Stimulated activated CD8-positive, alpha-beta memory T cell treated with anti-CD3 and anti-CD28 coated beads, Interleukin-12 subunit alpha, Interleukin-12 subunit beta, amount 100 ng/mL, for 24 hours (primary cell): ENCODE data around the gene DDA1.
"Not testable (repeated sequence)": the region's sequence is repeated elsewhere in the genome, so short reads cannot be mapped to it uniquely, and the experiment has no call there.

Experiments
- DNase-seq: peaks from one replicate; pipeline ENCODE4 v3.0.0-alpha.2; 2020; ENCODE audit errors: extremely low read depth

DDA1 gene

DNA sequence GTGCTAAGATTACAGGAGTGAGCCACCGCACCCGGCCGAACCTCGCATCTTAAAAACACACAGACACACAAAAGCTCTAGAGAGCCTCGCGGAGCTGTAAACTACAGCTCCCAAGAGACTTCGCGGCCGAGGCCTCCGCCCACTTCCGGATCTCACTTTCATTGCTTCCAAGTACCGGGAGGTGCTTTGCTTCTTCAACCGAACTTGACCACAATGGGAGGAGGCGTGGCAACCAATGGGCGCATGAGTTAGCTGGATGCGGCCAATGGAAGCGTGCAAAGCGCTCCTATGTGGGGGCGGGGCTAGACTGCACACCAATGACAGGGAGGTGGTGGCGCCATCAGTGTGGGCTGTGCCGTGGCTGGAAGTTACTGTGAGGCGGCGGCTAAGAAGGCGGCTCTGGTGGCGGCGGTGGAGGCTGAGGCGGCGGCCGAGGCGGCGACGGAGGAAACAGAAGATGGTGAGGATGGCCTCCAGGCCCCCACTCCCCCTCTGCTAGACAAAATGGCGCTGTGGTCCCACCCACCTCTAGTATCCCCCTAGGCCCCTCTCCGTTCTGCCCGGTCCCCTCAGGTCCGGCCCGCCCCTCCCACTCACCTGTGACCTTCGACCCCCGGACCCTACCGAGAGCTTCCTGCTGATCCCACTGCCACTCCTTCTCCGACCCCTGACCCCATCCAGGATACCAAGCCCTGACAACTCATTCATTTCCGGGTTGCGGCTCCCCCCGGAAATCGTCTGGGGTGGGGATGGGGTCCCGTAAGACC, at the start of gene DDA1:
TSS of gene DDA1 (plus strand) at position 366 of the 767 bp plus-strand sequence. CDS start at position 458, 92 bp downstream.
- peak; percentile 96 for DNase-seq

DNA sequence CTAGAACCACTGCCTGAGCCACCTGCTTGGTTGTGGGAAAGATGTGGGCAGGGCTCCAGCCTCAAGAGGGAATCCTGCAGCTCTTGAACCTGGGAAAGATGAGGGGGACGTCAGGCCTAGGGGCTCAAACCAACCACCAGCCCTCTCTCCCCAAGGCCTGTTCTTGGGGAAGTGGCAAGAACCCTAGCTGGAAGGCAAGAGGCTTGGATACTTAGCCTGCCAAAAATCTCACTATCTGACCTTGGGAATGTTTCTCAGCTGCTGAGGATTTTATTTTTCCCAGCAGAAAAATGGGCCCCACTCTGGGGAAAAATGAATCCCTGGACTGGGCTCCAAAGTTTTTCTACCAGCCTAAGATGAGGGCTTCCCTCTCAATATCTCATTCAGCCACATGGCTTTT, 49.4 kb upstream of the DDA1 start:
- DNase-seq, result no peak

DNA sequence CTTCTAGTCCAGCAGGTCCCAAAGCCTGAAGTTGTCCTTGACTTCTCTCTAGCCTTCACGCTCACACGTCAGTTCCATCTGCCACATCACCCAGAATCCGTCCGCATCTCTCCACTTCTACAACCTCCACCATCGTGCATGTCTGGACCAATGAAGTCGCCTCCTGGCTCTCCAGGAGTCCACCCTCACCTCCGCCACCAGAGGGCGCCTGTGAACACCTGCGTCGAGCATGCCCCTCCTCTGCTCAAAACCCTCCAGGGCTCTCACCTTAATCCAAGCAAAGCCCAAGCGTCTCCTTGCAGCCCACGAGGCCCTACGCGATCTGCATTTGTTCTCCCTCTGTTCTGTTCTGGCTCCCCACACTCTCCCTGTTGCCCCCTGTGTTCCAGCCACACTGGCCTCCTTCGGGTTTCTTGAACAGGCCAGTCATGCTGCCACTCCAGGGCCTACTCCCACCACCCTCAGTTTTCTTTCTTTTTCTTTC, 48.5 kb upstream of the DDA1 start:
- peak; percentile 69 for DNase-seq

DNA sequence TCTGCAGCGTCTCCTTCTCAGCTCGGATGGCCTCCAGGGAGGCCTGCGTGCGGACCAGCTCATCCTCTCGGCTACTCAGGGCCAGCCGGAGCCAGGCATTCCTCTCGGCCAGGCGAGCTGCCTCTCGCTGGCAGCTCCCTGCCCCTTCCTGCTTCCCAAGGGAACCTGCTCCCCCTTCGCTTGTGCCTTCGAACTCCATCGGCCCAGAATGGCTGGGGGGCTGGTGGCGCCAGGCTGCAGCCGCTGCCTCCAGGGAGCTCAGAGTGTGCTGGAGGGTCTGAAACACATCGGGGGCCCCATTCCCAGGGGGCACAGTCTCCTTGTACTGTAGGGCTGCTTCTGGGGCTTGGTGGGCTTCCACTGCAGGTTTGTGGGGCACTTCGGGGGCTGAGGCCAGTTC, 46.8 kb upstream of the DDA1 start:
- DNase-seq, result no peak

DNA sequence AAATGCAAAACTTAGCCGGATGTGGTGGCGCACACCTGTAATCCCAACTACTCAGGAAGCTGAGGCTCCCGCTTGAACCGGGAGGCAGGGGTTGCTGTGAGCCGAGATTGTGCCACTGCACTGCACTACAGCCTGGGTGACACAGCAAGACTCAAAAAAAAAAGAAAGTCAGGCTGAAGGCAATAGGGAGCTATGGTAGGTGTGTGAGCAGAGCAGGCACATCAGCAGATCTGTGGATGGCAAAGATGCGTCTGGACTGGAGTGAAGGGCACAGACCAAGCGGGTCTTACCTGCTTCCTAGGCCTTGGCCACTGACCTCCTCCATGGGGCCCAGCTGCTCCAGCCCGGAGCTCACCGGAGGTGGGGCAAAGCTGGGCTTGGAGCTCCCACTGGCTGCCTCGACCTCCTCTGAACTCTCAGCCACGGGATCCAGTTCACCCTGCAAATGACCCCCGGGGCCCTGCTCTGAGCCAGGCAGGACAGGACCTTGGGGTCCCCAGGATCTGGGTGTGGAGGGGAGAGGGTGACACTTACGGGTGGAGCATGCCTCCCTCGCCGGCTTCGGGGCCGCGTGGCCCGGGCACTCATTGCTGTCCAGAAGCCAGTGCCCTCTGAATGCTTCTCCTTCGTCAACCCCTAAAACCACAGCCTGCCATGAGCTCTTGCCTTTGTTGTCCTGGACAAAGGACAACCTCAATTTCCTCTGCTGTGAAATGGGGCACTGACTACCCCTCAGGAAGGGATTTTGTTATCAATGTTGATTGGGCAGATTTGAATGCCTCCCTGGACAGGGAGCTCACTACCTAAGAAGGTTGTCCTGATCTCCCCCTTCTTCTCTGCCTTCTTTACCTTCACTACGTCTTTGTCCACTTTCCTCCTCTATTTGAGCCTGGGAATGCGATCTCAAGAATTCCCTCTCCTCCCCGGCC, 45.4 kb upstream of the DDA1 start:
- DNase-seq, result no peak

- DNase-seq, result no peak
Observed at GRCh38 chr19:17264641-17264979, 44.8 kb upstream of the DDA1 start, which contains the start of gene USHBP1. USHBP1 (minus strand) TSS chr19:17264745; CDS start chr19:17264299, 446 bp downstream.

DNA sequence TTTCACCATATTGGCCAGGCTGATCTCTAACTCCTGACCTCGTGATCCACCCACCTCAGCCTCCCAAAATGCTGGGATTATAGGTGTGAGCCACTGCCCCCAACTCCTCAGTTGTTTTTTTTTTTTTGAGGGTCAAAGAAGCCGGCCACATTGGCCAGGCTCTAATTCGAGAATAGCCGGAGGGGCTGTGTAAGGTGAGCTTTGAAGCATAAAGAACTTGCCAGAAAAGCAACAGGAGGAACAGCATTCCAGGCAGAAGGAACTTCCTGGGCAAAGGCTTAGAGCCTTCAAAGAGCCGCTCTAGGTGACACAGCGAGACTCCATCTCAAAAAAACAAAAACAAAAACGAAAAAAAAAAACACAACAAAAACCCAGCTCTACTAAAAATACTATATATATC, 43.3 kb upstream of the DDA1 start:
- no peak for DNase-seq

DNA sequence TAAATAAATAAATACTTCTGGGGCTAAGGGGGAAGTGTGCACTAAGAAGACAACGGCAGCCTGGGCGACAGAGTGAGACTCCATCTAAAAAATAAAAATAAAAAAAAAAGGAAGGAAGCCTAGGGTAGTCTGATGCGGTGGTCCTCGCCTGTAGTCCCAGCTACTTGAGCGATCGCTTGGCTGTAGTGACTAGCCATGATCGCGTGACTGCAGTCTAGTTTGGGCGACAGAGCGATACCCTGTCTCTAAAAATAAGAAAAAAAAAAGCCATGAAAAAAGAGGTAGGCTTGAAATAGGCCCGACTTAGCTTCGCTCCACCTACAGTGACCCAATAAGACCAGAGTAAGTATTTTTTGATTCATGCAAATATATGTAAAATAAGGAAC, 42.8 kb upstream of the DDA1 start:
- DNase-seq, result no peak

DNA sequence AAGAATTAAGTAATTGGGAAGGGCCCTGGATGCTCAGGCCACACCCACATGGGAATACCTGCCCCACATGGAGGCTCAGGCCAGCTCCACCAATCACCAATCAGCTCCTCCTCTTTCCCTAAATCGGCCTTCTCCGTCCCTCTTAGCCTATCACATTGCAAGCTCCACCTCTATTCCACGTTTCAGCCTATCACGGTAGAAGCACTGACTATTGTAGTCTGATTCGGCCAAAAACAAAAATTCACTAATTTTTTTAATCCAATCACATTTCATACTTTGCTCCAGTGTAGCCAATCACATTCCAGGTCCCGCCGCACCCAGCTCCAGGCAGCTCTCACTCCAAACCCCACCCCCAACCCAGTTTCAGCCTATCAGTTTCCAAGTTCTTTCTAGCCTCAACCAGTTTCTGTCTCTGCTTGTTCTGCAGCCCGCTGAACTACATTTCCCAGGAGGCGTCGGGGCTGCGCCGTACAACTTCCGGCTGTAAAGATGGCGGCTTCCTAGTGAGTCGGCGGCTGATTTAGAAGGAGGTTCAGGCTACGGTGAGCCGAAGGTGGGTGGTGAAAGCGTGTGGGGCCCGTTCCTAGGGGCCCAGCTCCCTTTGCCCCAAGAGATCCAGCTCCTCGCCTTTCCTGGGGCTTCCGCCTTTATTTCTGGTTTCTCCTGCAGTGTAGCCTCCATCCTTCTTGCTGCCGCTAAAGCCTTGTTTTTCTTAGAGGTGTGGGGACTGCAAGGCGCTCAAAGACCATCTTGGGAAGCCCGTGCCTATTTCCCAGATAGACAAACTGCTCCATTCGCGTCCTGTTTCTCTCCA, 42.2 kb upstream of the DDA1 start, which contains the start of gene BABAM1:
TSS of gene BABAM1 (plus strand) at position 469 of the 814 bp plus-strand sequence. CDS start 1,364 bp downstream, outside the sequence.
- peak; percentile 88 for DNase-seq

DNA sequence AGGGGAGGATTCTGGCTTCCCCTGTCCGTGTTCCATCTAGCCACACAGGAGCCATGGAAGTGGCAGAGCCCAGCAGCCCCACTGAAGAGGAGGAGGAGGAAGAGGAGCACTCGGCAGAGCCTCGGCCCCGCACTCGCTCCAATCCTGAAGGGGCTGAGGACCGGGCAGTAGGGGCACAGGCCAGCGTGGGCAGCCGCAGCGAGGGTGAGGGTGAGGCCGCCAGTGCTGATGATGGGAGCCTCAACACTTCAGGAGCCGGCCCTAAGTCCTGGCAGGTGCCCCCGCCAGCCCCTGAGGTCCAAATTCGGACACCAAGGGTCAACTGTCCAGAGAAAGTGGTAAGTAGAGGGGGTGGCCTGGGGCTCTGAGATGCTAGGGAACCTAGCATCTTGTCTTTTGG, 40.6 kb upstream of the DDA1 start:
- no peak for DNase-seq

- not testable (repeated sequence) for DNase-seq
Observed at GRCh38 chr19:17274892-17275291, 34.5 kb upstream of the DDA1 start.

DNA sequence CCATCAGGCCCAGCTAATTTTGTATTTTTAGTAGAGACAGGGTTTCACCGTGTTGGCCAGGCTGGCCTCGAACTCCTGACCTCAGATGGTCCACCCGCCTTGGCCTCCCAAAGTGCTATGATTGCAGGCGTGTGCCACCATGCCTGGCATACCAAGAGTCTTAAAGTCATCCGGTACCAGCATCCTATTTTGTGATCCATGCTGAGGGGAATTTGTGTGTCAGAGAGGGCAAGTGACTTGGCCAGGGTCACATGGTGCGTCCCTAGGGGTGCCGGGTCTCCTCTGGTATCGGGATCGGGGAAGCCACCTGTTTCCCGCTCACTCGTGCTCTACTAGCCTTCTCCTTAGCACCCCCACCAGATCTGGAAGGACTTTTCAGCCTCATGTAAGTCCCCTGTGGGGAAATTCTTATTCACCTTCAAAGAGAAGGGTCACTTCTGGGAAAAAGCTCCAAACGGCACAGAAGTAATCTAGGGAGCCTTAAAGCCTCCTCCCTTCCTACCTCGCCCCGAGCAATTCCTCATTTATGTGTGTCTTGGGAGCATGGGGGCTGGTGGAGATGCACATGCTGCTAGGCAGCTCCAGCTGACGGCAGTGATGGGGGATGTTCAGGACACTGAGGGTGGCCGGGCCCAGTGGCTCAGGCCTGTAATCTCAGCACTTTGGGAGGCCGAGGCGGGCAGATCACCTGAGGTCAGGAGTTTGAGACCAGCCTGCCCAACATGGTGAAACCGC, 33.8 kb upstream of the DDA1 start:
- no peak for DNase-seq

GRCh38 chr19:17279436-17279835, 29.9 kb upstream of the DDA1 start:
- no peak for DNase-seq

GRCh38 chr19:17281391-17282304, 27.7 kb upstream of the DDA1 start, which contains the start of gene ANKLE1:
ANKLE1 (plus strand) TSS chr19:17281901; CDS start chr19:17281921, 20 bp downstream.
- DNase-seq, result no peak

DNA sequence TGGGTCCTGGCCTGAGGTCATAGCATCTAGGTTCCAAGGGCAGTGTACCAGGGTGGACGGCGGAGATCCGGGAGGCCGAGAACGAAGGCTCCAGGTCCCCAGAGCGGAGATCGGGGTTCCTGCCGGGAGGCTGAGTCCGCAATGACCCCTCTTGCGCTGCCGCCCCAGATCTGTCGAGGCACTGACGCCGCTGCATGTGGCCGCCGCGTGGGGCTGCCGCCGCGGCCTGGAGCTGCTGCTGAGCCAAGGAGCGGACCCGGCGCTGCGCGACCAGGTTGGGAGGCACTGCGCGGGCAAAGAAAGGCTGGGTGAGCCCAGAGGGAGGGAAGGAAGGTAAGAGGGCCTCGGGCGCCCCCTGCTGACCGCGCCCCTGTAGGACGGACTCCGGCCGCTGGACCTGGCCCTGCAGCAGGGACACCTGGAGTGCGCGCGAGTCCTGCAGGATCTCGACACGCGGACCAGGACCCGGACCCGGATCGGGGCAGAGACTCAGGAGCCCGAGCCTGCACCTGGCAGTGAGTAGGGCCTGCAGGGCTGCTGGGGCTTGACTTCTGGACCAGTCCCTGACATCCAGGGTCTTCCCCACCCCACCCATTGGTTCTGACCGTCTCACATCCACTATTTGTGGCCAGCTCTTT, 26.8 kb upstream of the DDA1 start:
- peak; percentile 42 for DNase-seq

DNA sequence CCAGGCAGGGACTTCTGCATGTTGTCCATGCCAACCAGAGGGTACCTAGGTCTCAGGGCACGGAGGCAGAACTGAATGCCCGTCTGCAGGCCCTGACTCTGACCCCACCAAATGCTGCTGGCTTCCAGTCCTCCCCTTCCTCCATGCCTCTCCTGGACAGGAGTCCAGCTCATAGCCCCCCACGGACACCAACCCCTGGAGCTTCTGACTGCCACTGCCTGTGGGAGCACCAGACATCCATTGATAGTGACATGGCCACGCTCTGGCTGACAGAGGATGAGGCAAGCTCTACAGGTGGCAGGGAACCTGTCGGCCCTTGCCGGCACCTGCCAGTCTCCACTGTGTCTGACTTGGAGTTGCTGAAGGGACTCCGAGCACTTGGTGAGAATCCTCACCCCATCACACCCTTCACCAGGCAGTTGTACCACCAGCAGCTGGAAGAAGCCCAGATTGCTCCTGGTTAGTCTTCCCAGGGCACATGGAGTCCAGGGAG, 25.8 kb upstream of the DDA1 start:
- DNase-seq, result no peak

- no peak for DNase-seq
Observed at GRCh38 chr19:17285415-17286135, 23.8 kb upstream of the DDA1 start.

DNA sequence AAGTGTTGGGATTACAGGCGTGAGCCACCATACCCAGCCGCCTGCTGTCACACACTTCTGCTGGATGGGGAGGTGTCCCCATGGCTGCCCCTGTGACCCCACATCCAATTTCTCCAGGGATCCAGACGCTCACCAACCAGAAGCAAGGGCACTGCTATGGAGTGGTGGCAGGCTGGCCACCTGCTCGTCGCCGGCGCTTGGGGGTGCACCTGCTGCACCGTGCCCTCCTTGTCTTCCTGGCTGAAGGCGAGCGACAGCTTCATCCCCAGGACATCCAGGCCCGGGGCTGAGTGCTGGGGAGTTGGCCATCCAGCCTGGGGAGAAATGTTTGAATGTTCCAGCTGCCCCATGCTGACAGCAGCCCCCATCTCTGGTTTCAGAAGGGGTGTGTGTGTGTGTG, 23.1 kb upstream of the DDA1 start:
- no peak for DNase-seq
